ENCODE measurements around the gene PLEKHG4B.

Gene PLEKHG4B

GRCh38 chr5:92401-93220, 643 bp downstream of the PLEKHG4B start:
- H3K4me3 ChIP-seq (ENCODE audit: low read length), result no peak overlapping the region
- H3K79me2 ChIP-seq (ENCODE audit: low read length), result no peaks in the 10 kb centered on the region
- no peaks in the 10 kb centered on the region for H3K4me1 ChIP-seq (ENCODE audit: low read length)
- no peaks in the 10 kb centered on the region for H4K20me1 ChIP-seq (ENCODE audit: insufficient read depth, low read length)
- H3K9me2 ChIP-seq (replicated peaks; ENCODE audit: insufficient read depth, low read length), result no peaks in the 10 kb centered on the region
- no peaks in the 10 kb centered on the region for H3K9me3 ChIP-seq (replicated peaks; ENCODE audit: insufficient read depth, low read length)
- no peak for DNase-seq
- no peak overlapping the region for H2AFZ ChIP-seq (ENCODE audit: low read length)
- H3K27me3 ChIP-seq (replicated peaks; ENCODE audit: insufficient read depth, low read length), result peaks cover 67% of the 10 kb centered on the region
- no peak overlapping the region for H3K9ac ChIP-seq (ENCODE audit: low read length)
- H3F3A ChIP-seq (ENCODE audit: insufficient read depth, low read length), result peaks cover 3% of the 10 kb centered on the region; the same call in 1 of the 2 replicates
- no peak overlapping the region; the same call in 1 of the 2 replicates for H3K4me2 ChIP-seq (ENCODE audit: low read depth, low read length)
- no peak overlapping the region for H3K27ac ChIP-seq (ENCODE audit: low read length)
- no peaks in the 10 kb centered on the region for H3K36me3 ChIP-seq (replicated peaks; ENCODE audit: insufficient read depth, low read length)
- TF ChIP-seq EZH2 (optimal IDR thresholded peaks at IDR 0.05; ENCODE audit: low read depth, low read length) (no peak), CTCF (IDR thresholded peaks at IDR 0.05; ENCODE audit: low read length) (no peak), EZH2phosphoT487 (IDR thresholded peaks at IDR 0.05; ENCODE audit: low read length) (no peak)

GRCh38 chr5:93221-93980, 1.4 kb downstream of the PLEKHG4B start:
- DNase-seq, result no peak
- H3K27me3 ChIP-seq (replicated peaks; ENCODE audit: insufficient read depth, low read length), result peaks cover 59% of the 10 kb centered on the region
- peaks cover 3% of the 10 kb centered on the region; the same call in 1 of the 2 replicates for H3F3A ChIP-seq (ENCODE audit: insufficient read depth, low read length)
- no peaks in the 10 kb centered on the region for H3K9me3 ChIP-seq (replicated peaks; ENCODE audit: insufficient read depth, low read length)
- H3K4me3 ChIP-seq (ENCODE audit: low read length), result no peak overlapping the region
- H3K79me2 ChIP-seq (ENCODE audit: low read length), result no peaks in the 10 kb centered on the region
- no peak overlapping the region; the same call in 1 of the 2 replicates for H3K4me2 ChIP-seq (ENCODE audit: low read depth, low read length)
- H4K20me1 ChIP-seq (ENCODE audit: insufficient read depth, low read length), result no peaks in the 10 kb centered on the region
- no peak overlapping the region for H3K9ac ChIP-seq (ENCODE audit: low read length)
- no peaks in the 10 kb centered on the region for H3K4me1 ChIP-seq (ENCODE audit: low read length)
- TF ChIP-seq EZH2 (optimal IDR thresholded peaks at IDR 0.05; ENCODE audit: low read depth, low read length) (no peak), EZH2phosphoT487 (IDR thresholded peaks at IDR 0.05; ENCODE audit: low read length) (no peak)
- no peak overlapping the region for H2AFZ ChIP-seq (ENCODE audit: low read length)
- no peaks in the 10 kb centered on the region for H3K9me2 ChIP-seq (replicated peaks; ENCODE audit: insufficient read depth, low read length)
- no peaks in the 10 kb centered on the region for H3K36me3 ChIP-seq (replicated peaks; ENCODE audit: insufficient read depth, low read length)
- no peak overlapping the region for H3K27ac ChIP-seq (ENCODE audit: low read length)

- no peaks in the 10 kb centered on the region for H3K79me2 ChIP-seq (ENCODE audit: low read length)
- H3K4me3 ChIP-seq (ENCODE audit: low read length), result no peak overlapping the region
- H3K9ac ChIP-seq (ENCODE audit: low read length), result no peak overlapping the region
- no peaks in the 10 kb centered on the region for H4K20me1 ChIP-seq (ENCODE audit: insufficient read depth, low read length)
- H3K4me1 ChIP-seq (ENCODE audit: low read length), result no peaks in the 10 kb centered on the region
- peaks cover 3% of the 10 kb centered on the region; the same call in 1 of the 2 replicates for H3F3A ChIP-seq (ENCODE audit: insufficient read depth, low read length)
- no peak overlapping the region for H3K27ac ChIP-seq (ENCODE audit: low read length)
- H3K27me3 ChIP-seq (replicated peaks; ENCODE audit: insufficient read depth, low read length), result peaks cover 57% of the 10 kb centered on the region
- no peaks in the 10 kb centered on the region for H3K9me2 ChIP-seq (replicated peaks; ENCODE audit: insufficient read depth, low read length)
- TF ChIP-seq EZH2 (optimal IDR thresholded peaks at IDR 0.05; ENCODE audit: low read depth, low read length) (no peak), CTCF (IDR thresholded peaks at IDR 0.05; ENCODE audit: low read length) (no peak), EZH2phosphoT487 (IDR thresholded peaks at IDR 0.05; ENCODE audit: low read length) (no peak)
- no peak overlapping the region for H2AFZ ChIP-seq (ENCODE audit: low read length)
- H3K36me3 ChIP-seq (replicated peaks; ENCODE audit: insufficient read depth, low read length), result no peaks in the 10 kb centered on the region
- DNase-seq, result no peak
- H3K9me3 ChIP-seq (replicated peaks; ENCODE audit: insufficient read depth, low read length), result no peaks in the 10 kb centered on the region
- no peak overlapping the region for H3K4me2 ChIP-seq (ENCODE audit: low read depth, low read length)
These were observed 2.3 kb downstream of the PLEKHG4B start for GRCh38 chr5:94113-94892.

Measured in MM.1S (cell line).